GM12801 (cell line): ENCODE results near the gene KCND3.

Source experiments
- TF ChIP-seq, protein P1 (sequence below): IDR thresholded peaks from one replicate; pipeline ENCODE4 v1.5.1; 2011; ENCODE audit warnings: control low read depth; ENCODE audit not compliant: insufficient read length; ENCODE audit errors: extremely low read depth

The KCND3 gene

GRCh38 chr1:111761717-111762116, 227.8 kb downstream of the KCND3 start:
- TF ChIP-seq, protein P1, sequence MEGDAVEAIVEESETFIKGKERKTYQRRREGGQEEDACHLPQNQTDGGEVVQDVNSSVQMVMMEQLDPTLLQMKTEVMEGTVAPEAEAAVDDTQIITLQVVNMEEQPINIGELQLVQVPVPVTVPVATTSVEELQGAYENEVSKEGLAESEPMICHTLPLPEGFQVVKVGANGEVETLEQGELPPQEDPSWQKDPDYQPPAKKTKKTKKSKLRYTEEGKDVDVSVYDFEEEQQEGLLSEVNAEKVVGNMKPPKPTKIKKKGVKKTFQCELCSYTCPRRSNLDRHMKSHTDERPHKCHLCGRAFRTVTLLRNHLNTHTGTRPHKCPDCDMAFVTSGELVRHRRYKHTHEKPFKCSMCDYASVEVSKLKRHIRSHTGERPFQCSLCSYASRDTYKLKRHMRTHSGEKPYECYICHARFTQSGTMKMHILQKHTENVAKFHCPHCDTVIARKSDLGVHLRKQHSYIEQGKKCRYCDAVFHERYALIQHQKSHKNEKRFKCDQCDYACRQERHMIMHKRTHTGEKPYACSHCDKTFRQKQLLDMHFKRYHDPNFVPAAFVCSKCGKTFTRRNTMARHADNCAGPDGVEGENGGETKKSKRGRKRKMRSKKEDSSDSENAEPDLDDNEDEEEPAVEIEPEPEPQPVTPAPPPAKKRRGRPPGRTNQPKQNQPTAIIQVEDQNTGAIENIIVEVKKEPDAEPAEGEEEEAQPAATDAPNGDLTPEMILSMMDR: no peak

GRCh38 chr1:111758373-111758772, 231.1 kb downstream of the KCND3 start:
- TF ChIP-seq, protein P1: no peak

GRCh38 chr1:111756124-111756513, 233.3 kb downstream of the KCND3 start:
- TF ChIP-seq, protein P1: no peak

DNA sequence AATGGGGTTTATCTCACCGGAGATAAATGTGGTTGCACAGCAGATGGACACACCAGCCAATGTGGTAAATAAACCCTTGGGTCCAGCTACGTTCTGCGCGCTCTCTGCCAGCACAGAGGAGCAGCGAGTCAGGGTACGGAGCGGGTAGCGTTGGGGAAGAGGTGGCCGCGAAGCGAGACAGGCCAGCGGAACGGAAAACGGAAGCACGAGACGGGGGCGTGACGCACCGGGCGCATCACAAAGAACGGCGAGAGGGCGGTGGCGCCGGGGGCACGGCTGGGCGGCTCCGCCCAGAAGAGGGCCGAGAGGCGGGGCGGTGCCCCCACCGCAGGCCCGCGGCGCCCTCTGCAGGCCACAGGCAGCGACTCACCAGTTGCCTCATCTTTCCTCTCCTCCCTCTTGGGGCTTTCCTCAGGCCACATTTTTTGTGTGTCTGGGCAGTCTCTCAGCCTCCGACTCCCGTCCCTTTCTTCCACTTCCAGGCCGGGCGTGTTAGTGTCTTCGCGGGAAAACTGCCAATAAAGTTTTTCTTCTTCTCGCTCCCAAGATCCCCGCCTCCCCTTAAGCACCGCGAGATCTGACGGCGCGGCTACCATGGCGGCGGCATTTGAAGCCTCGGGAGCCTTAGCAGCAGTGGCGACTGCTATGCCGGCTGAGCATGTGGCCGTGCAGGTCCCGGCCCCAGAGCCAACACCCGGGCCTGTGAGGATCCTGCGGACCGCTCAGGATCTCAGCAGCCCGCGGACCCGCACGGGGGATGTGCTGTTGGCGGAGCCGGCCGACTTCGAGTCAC, 233.9 kb downstream of the KCND3 start, which contains the start of gene DDX20:
Gene DDX20 (plus strand): TSS at position 571 of the 793 bp plus-strand sequence. CDS start 24 bp downstream, at position 595.
- TF ChIP-seq, protein P1: no peak

- TF ChIP-seq, protein P1: no peak
These were observed 234.5 kb downstream of the KCND3 start for GRCh38 chr1:111754984-111755330.

GRCh38 chr1:111751906-111752575, 237.4 kb downstream of the KCND3 start:
- TF ChIP-seq, protein P1: no peak

GRCh38 chr1:111750856-111751255, 238.6 kb downstream of the KCND3 start:
- TF ChIP-seq, protein P1: no peak
